ENCODE data around the gene SFTA2.

The SFTA2 gene

GRCh38 chr6:30894381-30894780 lies 37.6 kb downstream of the SFTA2 start:
- H3K4me3 Mint-ChIP-seq: no peak overlapping the region
- no peaks in the 10 kb centered on the region for H3K27me3 Mint-ChIP-seq
- H3K4me1 Mint-ChIP-seq (ENCODE audit: low read depth): no peaks in the 10 kb centered on the region
- H3K27ac Mint-ChIP-seq: no peak overlapping the region
- peaks cover 6% of the 10 kb centered on the region for H3K36me3 Mint-ChIP-seq (ENCODE audit: low read depth)
- H3K9me3 Mint-ChIP-seq: no peaks in the 10 kb centered on the region

- Mint-ChIP-seq H3K36me3 (ENCODE audit: low read depth) (peaks cover 6% of the 10 kb centered on the region), H3K9me3 (no peaks in the 10 kb centered on the region), H3K4me1 (ENCODE audit: low read depth) (no peaks in the 10 kb centered on the region), H3K4me3 (no peak overlapping the region), H3K27me3 (no peaks in the 10 kb centered on the region), H3K27ac (no peak overlapping the region)
These were observed 38.3 kb downstream of the SFTA2 start for GRCh38 chr6:30893666-30894065.

- no peak overlapping the region for H3K4me3 Mint-ChIP-seq
- no peak overlapping the region for H3K27ac Mint-ChIP-seq
- H3K9me3 Mint-ChIP-seq: no peaks in the 10 kb centered on the region
- peaks cover 6% of the 10 kb centered on the region for H3K36me3 Mint-ChIP-seq (ENCODE audit: low read depth)
- H3K4me1 Mint-ChIP-seq (ENCODE audit: low read depth): no peaks in the 10 kb centered on the region
- H3K27me3 Mint-ChIP-seq: no peaks in the 10 kb centered on the region
These were observed 38.9 kb downstream of the SFTA2 start for GRCh38 chr6:30893001-30893591.

- no peaks in the 10 kb centered on the region for H3K27me3 Mint-ChIP-seq
- no peaks in the 10 kb centered on the region for H3K4me1 Mint-ChIP-seq (ENCODE audit: low read depth)
- H3K27ac Mint-ChIP-seq: no peak overlapping the region
- no peak overlapping the region for H3K4me3 Mint-ChIP-seq
- no peaks in the 10 kb centered on the region for H3K9me3 Mint-ChIP-seq
- peaks cover 6% of the 10 kb centered on the region for H3K36me3 Mint-ChIP-seq (ENCODE audit: low read depth)
These were observed 40.0 kb downstream of the SFTA2 start for GRCh38 chr6:30891816-30892538.

- H3K27me3 Mint-ChIP-seq: no peaks in the 10 kb centered on the region
- H3K4me1 Mint-ChIP-seq (ENCODE audit: low read depth): peaks cover 5% of the 10 kb centered on the region
- no peak overlapping the region for H3K27ac Mint-ChIP-seq
- H3K9me3 Mint-ChIP-seq: no peaks in the 10 kb centered on the region
- no peak overlapping the region for H3K4me3 Mint-ChIP-seq
- H3K36me3 Mint-ChIP-seq (ENCODE audit: low read depth): peaks cover 6% of the 10 kb centered on the region
These were observed 40.6 kb downstream of the SFTA2 start for GRCh38 chr6:30891450-30891723.

- H3K27me3 Mint-ChIP-seq: no peaks in the 10 kb centered on the region
- no peak overlapping the region for H3K27ac Mint-ChIP-seq
- H3K4me3 Mint-ChIP-seq: no peak overlapping the region
- peaks cover 11% of the 10 kb centered on the region for H3K4me1 Mint-ChIP-seq (ENCODE audit: low read depth)
- no peaks in the 10 kb centered on the region for H3K9me3 Mint-ChIP-seq
- peaks cover 6% of the 10 kb centered on the region for H3K36me3 Mint-ChIP-seq (ENCODE audit: low read depth)
These were observed 41.1 kb downstream of the SFTA2 start for GRCh38 chr6:30890646-30891449.

- Mint-ChIP-seq H3K4me3 (no peak overlapping the region), H3K27ac (no peak overlapping the region), H3K36me3 (ENCODE audit: low read depth) (peaks cover 6% of the 10 kb centered on the region), H3K27me3 (no peaks in the 10 kb centered on the region), H3K4me1 (ENCODE audit: low read depth) (peaks cover 18% of the 10 kb centered on the region), H3K9me3 (no peaks in the 10 kb centered on the region)
These were observed 41.9 kb downstream of the SFTA2 start for GRCh38 chr6:30889921-30890645.

- H3K27me3 Mint-ChIP-seq: no peaks in the 10 kb centered on the region
- no peaks in the 10 kb centered on the region for H3K36me3 Mint-ChIP-seq (ENCODE audit: low read depth)
- no peaks in the 10 kb centered on the region for H3K9me3 Mint-ChIP-seq
- no peak overlapping the region for H3K4me3 Mint-ChIP-seq
- no peak overlapping the region for H3K27ac Mint-ChIP-seq
- H3K4me1 Mint-ChIP-seq (ENCODE audit: low read depth): peaks cover 22% of the 10 kb centered on the region
These were observed 42.5 kb downstream of the SFTA2 start for GRCh38 chr6:30889496-30889885.

- no peak overlapping the region for H3K4me3 Mint-ChIP-seq
- no peaks in the 10 kb centered on the region for H3K27me3 Mint-ChIP-seq
- H3K4me1 Mint-ChIP-seq (ENCODE audit: low read depth): peaks cover 22% of the 10 kb centered on the region
- no peaks in the 10 kb centered on the region for H3K36me3 Mint-ChIP-seq (ENCODE audit: low read depth)
- H3K9me3 Mint-ChIP-seq: no peaks in the 10 kb centered on the region
- no peak overlapping the region for H3K27ac Mint-ChIP-seq
These were observed 43.0 kb downstream of the SFTA2 start for GRCh38 chr6:30888816-30889495.

- Mint-ChIP-seq H3K36me3 (ENCODE audit: low read depth) (no peaks in the 10 kb centered on the region), H3K4me3 (no peak overlapping the region), H3K27ac (no peak overlapping the region), H3K27me3 (no peaks in the 10 kb centered on the region), H3K4me1 (ENCODE audit: low read depth) (peaks cover 29% of the 10 kb centered on the region), H3K9me3 (no peaks in the 10 kb centered on the region)
These were observed 43.8 kb downstream of the SFTA2 start for GRCh38 chr6:30887901-30888815.

- Mint-ChIP-seq H3K4me1 (ENCODE audit: low read depth) (peaks cover 35% of the 10 kb centered on the region), H3K27me3 (no peaks in the 10 kb centered on the region), H3K36me3 (ENCODE audit: low read depth) (no peaks in the 10 kb centered on the region), H3K4me3 (no peak overlapping the region), H3K27ac (peak overlapping the region; percentile 40), H3K9me3 (no peaks in the 10 kb centered on the region)
These were observed 45.1 kb downstream of the SFTA2 start for GRCh38 chr6:30886897-30887255.

- peak overlapping the region; percentile 73 for H3K27ac Mint-ChIP-seq
- H3K4me3 Mint-ChIP-seq: peak overlapping the region; percentile 76
- H3K4me1 Mint-ChIP-seq (ENCODE audit: low read depth): peaks cover 37% of the 10 kb centered on the region
- H3K36me3 Mint-ChIP-seq (ENCODE audit: low read depth): no peaks in the 10 kb centered on the region
- no peaks in the 10 kb centered on the region for H3K27me3 Mint-ChIP-seq
- no peaks in the 10 kb centered on the region for H3K9me3 Mint-ChIP-seq
These were observed 45.7 kb downstream of the SFTA2 start for GRCh38 chr6:30885999-30886896.

- peak overlapping the region; percentile 73 for H3K27ac Mint-ChIP-seq
- H3K4me1 Mint-ChIP-seq (ENCODE audit: low read depth): peaks cover 37% of the 10 kb centered on the region
- no peaks in the 10 kb centered on the region for H3K27me3 Mint-ChIP-seq
- H3K4me3 Mint-ChIP-seq: peak overlapping the region; percentile 76
- no peaks in the 10 kb centered on the region for H3K9me3 Mint-ChIP-seq
- no peaks in the 10 kb centered on the region for H3K36me3 Mint-ChIP-seq (ENCODE audit: low read depth)
These were observed 46.4 kb downstream of the SFTA2 start for GRCh38 chr6:30885481-30885998.
